ENCODE data around the gene ADARB1. TPM values are rescaled to one million over a fixed set of nuclear protein-coding genes. Genes with fewer than 3 reads are reported as not detected.

The ADARB1 gene
- total RNA-seq, 1 donor from 2014 or later = 14.5 TPM

DNA sequence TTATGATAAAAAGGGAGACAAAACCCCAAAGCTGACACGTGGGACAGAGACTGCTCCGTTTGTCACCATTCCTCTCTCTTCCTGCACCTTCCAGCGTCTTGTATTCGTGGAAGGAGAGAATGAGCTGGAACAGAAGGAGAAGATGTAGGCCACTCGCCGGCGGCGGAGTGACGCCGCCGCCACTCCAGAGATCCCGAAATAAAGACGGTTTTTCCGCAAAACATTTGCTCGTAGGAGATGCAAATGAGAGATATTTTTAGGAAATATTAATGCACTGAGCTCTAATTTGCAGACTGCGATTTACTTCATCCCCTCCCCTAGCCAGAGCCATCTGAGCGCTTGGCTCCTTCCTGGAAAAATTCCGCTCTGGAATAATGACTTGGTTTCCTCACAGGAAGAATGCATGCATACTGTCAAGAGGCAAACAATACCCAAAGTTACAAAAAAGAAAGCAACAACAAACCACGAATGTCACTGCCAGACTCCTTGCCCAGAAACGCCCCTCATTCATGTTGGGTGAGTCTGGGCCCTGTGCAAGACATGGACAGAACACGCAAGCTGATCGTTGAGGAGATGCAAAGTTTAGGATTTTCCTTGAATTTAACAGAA, 18.0 kb upstream of the ADARB1 start:
- DNase-seq (ENCODE audit: low spot score) = no peak
- Mint-ChIP-seq H3K4me1 (ENCODE audit: unreplicated experiment) (peaks cover 33% of the 10 kb centered on the region), H3K36me3 (ENCODE audit: low read depth, unreplicated experiment) (peaks cover 2% of the 10 kb centered on the region), H3K27me3 (ENCODE audit: unreplicated experiment) (peaks cover 15% of the 10 kb centered on the region), H3K27ac (ENCODE audit: unreplicated experiment) (peak overlapping the region; percentile 94), H3K9me3 (ENCODE audit: unreplicated experiment) (no peaks in the 10 kb centered on the region), H3K4me3 (ENCODE audit: unreplicated experiment) (peak overlapping the region; percentile 12)
- TF ChIP-seq, protein P1, sequence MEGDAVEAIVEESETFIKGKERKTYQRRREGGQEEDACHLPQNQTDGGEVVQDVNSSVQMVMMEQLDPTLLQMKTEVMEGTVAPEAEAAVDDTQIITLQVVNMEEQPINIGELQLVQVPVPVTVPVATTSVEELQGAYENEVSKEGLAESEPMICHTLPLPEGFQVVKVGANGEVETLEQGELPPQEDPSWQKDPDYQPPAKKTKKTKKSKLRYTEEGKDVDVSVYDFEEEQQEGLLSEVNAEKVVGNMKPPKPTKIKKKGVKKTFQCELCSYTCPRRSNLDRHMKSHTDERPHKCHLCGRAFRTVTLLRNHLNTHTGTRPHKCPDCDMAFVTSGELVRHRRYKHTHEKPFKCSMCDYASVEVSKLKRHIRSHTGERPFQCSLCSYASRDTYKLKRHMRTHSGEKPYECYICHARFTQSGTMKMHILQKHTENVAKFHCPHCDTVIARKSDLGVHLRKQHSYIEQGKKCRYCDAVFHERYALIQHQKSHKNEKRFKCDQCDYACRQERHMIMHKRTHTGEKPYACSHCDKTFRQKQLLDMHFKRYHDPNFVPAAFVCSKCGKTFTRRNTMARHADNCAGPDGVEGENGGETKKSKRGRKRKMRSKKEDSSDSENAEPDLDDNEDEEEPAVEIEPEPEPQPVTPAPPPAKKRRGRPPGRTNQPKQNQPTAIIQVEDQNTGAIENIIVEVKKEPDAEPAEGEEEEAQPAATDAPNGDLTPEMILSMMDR (IDR thresholded peaks at IDR 0.05; ENCODE audit: unreplicated experiment) = no peak

DNA sequence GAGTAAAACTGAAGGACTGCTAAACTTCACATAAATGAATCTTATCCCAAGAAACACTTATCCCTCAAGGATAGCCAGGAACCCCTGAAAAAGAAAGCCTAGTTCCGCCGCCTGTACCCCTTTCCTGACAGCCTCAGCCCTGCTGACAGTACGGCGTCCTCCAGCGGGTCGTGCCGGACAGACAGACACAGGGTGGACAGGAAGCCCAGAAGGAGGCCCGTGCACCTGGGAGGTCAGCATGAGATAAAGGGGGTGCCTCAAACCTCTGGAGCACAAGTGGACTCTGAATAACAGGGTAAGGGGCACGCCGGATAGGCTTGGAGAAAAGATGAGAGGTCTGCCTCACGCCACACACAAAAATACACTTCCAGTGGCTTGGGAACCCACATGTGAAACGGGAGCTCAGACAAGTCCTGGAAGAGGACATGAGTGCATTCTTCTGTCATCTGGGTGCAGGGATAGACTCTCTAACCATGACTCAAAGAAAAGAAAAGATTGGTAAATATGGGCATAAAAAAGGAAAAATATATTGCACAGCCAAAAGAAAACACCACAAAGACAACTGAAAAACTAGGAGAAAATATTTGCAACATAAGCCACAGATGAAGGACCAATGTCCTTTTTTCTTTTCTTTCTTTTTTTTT, 17.3 kb upstream of the ADARB1 start:
- TF ChIP-seq, protein P1 (IDR thresholded peaks at IDR 0.05; ENCODE audit: unreplicated experiment) = no peak
- peak overlapping the region; percentile 94 for H3K27ac Mint-ChIP-seq (ENCODE audit: unreplicated experiment)
- H3K4me1 Mint-ChIP-seq (ENCODE audit: unreplicated experiment) = peaks cover 33% of the 10 kb centered on the region
- H3K4me3 Mint-ChIP-seq (ENCODE audit: unreplicated experiment) = peak overlapping the region; percentile 7
- DNase-seq (ENCODE audit: low spot score) = no peak
- peaks cover 2% of the 10 kb centered on the region for H3K36me3 Mint-ChIP-seq (ENCODE audit: low read depth, unreplicated experiment)
- no peaks in the 10 kb centered on the region for H3K9me3 Mint-ChIP-seq (ENCODE audit: unreplicated experiment)
- H3K27me3 Mint-ChIP-seq (ENCODE audit: unreplicated experiment) = peaks cover 14% of the 10 kb centered on the region

DNA sequence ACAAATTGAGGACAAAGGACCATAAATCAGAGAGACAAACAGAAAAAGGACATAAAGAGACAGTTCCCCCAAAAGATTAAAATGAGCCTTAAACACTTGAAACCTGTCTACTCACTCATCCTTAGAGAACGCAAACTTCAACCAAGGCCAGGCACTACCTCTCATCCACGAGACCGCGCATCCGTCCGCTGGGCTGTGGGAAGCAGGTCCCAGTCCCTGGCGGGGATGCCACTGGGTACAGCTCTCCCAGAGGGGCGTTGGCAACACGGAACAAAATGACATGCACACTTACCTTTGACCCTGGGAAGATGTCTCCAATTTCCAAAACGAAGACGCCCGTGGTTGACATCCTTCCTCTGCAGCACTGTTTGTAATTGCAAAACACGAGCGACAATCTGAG, 16.5 kb upstream of the ADARB1 start:
- peaks cover 11% of the 10 kb centered on the region for H3K27me3 Mint-ChIP-seq (ENCODE audit: unreplicated experiment)

DNA sequence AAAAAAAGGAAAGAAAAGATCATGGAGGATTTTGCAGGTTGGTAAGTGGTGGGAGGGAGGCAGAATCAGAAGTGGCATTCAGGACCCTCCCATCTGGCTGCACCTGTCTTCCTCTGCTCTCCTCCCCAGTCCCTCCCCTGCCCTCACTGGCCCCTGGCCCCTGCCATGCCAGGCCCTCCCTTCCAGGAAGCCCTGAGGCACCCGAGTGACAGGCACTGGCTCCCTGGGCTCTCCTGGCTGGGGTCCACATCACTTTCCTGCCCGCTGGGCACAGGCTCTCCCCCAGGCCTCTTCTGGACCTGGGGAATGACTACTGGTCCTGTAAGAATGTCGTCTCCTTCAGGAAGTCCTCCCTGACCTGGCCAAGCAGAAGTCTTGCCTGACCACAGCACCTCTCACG, 15.3 kb upstream of the ADARB1 start:
- DNase-seq (ENCODE audit: low spot score) = no peak
- TF ChIP-seq, protein P1 (IDR thresholded peaks at IDR 0.05; ENCODE audit: unreplicated experiment) = no peak
- peaks cover 33% of the 10 kb centered on the region for H3K4me1 Mint-ChIP-seq (ENCODE audit: unreplicated experiment)
- H3K27me3 Mint-ChIP-seq (ENCODE audit: unreplicated experiment) = peaks cover 8% of the 10 kb centered on the region
- peaks cover 2% of the 10 kb centered on the region for H3K36me3 Mint-ChIP-seq (ENCODE audit: low read depth, unreplicated experiment)
- H3K4me3 Mint-ChIP-seq (ENCODE audit: unreplicated experiment) = no peak overlapping the region
- no peak overlapping the region for H3K27ac Mint-ChIP-seq (ENCODE audit: unreplicated experiment)
- H3K9me3 Mint-ChIP-seq (ENCODE audit: unreplicated experiment) = no peaks in the 10 kb centered on the region

More for the DNA sequence above, 16.5 kb upstream of the ADARB1 start:
- H3K27ac Mint-ChIP-seq (ENCODE audit: unreplicated experiment) = peak overlapping the region; percentile 16
- peaks cover 2% of the 10 kb centered on the region for H3K36me3 Mint-ChIP-seq (ENCODE audit: low read depth, unreplicated experiment)
- H3K9me3 Mint-ChIP-seq (ENCODE audit: unreplicated experiment) = no peaks in the 10 kb centered on the region
- DNase-seq (ENCODE audit: low spot score) = no peak
- no peak overlapping the region for H3K4me3 Mint-ChIP-seq (ENCODE audit: unreplicated experiment)
- TF ChIP-seq, protein P1 (IDR thresholded peaks at IDR 0.05; ENCODE audit: unreplicated experiment) = no peak
- H3K4me1 Mint-ChIP-seq (ENCODE audit: unreplicated experiment) = peaks cover 32% of the 10 kb centered on the region

DNA sequence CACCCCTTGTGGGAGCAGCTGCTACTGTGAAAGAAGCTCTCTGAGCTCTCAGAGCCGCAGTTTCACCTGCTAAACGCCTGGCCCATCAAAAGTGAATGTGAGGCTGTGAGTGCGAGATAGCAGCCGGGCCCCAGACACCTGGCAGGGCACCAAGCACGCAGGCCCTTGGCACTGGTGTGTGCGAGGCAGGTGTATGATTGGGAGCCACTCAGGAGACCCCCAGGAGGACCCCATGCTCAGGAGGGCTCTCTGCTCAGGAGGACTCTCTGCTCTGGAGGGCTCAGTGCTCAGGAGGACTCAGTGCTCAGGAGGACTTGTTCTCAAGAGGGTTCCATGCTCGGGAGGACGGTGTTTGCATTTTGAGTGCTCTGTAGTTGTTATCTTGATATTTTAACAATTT, 14.3 kb upstream of the ADARB1 start:
- Mint-ChIP-seq H3K27ac (ENCODE audit: unreplicated experiment) (no peak overlapping the region), H3K4me1 (ENCODE audit: unreplicated experiment) (peaks cover 31% of the 10 kb centered on the region), H3K4me3 (ENCODE audit: unreplicated experiment) (no peak overlapping the region), H3K27me3 (ENCODE audit: unreplicated experiment) (peaks cover 5% of the 10 kb centered on the region), H3K36me3 (ENCODE audit: low read depth, unreplicated experiment) (peaks cover 2% of the 10 kb centered on the region), H3K9me3 (ENCODE audit: unreplicated experiment) (no peaks in the 10 kb centered on the region)
- DNase-seq (ENCODE audit: low spot score) = no peak
- TF ChIP-seq, protein P1 (IDR thresholded peaks at IDR 0.05; ENCODE audit: unreplicated experiment) = no peak

All from endothelial cell (in vitro differentiated cells).